Duodenal mucosa (tissue), 2 donors: ENCODE data around the gene TNFRSF19.

Source experiments
- H3K27ac ChIP-seq: one replicate; pipeline ENCODE4 v1.7.0; 2013; ENCODE audit warnings: low read depth, low read length
- H3K27me3 ChIP-seq, 2 donors: one replicate each; pipeline ENCODE4 v1.7.0; 2013; ENCODE audit warnings: low read length in 2 of 2, control low read depth in 1 of 2; ENCODE audit not compliant: insufficient read depth in 2 of 2, control insufficient read depth in 1 of 2
- H3K36me3 ChIP-seq, 2 donors: one replicate each; pipeline ENCODE4 v1.7.0; 2013; ENCODE audit warnings: low read length in 2 of 2, control low read depth in 1 of 2; ENCODE audit not compliant: insufficient read depth in 2 of 2, control insufficient read depth in 1 of 2
- H3K4me1 ChIP-seq, 2 donors: one replicate each; pipeline ENCODE4 v1.7.0; 2013; ENCODE audit warnings: low read length in 2 of 2, control low read depth in 1 of 2; ENCODE audit not compliant: insufficient read depth in 2 of 2, control insufficient read depth in 1 of 2
- H3K4me3 ChIP-seq, 2 donors: one replicate each; pipeline ENCODE4 v1.7.0; 2013; ENCODE audit warnings: low read length in 2 of 2, low read depth in 1 of 2
- H3K9ac ChIP-seq, 2 donors: one replicate each; pipeline ENCODE4 v1.7.0; 2013; ENCODE audit warnings: low read length in 2 of 2, low read depth in 1 of 2
- H3K9me3 ChIP-seq, 2 donors: one replicate each; pipeline ENCODE4 v1.7.0; 2013; ENCODE audit warnings: low read length in 2 of 2, control low read depth in 1 of 2; ENCODE audit not compliant: control insufficient read depth in 1 of 2

TNFRSF19 gene

DNA sequence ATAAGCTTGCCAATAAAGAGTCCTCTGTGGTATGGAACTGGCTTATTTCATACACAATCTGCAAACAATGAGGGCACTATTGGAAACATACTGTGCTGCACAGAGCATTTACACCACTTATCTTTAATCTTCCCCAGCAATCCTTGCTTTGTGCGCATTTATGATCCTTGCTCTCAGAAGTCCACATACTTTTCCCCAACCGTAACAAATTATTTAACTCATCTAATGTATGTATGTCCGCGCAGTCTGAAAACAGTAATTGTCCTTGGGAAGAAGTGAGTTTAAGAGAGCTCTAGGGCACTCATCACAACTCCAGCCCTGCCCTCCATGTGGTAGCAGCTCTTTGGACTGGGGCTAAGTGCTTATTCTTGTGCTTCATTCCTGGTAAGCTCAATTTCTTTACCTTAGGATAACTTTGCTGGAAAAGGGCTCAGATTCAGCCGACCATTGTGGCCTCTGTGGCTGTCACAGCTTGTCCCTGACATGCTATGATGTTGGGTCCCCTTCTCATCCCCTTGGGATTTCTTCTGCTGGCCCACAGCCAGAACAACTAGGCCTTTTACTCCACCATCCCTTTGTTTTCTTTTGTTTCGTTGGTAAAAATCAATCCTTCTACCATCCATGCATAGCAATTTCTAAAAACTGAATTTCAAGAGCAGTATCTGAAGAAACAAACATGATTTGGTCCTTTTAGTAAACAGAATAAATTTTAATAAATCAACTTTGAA lies 152.7 kb downstream of the TNFRSF19 start:
- H3K4me3 ChIP-seq = no peak overlapping the region
- H3K4me1 ChIP-seq = no peaks in the 10 kb centered on the region
- no peaks in the 10 kb centered on the region for H3K9me3 ChIP-seq
- H3K36me3 ChIP-seq = no peaks in the 10 kb centered on the region
- no peaks in the 10 kb centered on the region for H3K27me3 ChIP-seq
- no peak overlapping the region for H3K27ac ChIP-seq
- H3K9ac ChIP-seq = no peak overlapping the region

DNA sequence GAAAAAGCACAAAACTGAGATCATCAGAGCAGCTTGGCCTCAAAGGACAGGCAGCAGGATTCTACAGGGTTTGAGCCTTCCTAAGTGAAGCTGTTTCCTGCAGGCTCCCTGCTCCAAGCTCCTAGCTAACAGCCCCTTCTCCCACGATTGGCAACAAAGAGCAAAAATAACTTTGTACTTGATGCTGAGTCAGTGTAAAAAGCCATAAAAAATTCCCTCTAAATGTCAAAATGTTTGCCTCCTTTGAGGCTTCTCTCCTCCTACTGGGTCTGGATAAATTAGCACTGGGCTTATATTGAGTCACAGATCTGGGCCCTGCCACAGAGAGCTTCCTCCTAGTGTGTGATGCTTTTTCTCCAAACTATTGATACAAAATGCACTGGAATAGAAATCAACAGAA lies 153.3 kb downstream of the TNFRSF19 start:
- H3K9ac ChIP-seq = no peak overlapping the region
- H3K4me1 ChIP-seq = no peaks in the 10 kb centered on the region
- no peak overlapping the region for H3K27ac ChIP-seq
- H3K4me3 ChIP-seq = no peak overlapping the region
- no peaks in the 10 kb centered on the region for H3K36me3 ChIP-seq
- H3K9me3 ChIP-seq = no peaks in the 10 kb centered on the region
- H3K27me3 ChIP-seq = no peaks in the 10 kb centered on the region

DNA sequence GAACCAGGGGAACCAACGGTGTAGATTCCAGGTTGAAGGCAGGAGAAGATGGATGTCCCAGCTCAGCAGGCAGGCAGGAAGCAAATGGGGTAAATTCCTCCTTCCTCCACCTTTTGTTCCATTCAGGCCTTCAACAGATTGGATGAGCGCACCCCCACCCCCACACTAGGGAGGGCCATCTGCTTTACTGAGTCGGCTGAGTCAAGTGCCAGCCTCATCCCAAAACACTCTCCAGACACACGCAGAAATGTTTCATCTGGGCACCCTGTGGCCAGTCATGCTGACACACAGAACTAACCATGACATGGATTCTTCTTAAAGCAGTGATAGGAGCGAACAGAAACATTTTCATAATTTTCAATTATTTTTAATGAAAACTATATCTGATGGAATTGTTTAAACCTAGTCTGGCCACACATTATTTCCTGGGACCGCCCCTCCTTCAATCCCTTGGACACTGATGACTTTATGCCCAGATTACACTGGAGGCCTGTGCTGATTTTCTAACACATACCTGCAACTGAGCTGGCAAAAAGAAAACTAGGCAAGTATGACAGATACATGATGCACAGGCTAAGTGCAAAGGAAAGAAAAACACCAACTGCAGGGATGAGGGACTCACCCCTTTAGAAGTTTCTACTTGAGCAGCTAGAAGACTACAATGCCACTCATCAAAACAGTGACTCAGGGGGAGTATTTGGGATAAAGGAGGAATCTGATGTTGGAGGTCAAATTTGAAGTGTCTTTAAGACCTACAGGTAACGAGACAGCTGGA lies 154.2 kb downstream of the TNFRSF19 start:
- no peak overlapping the region for H3K9ac ChIP-seq
- no peaks in the 10 kb centered on the region for H3K4me1 ChIP-seq
- no peaks in the 10 kb centered on the region for H3K9me3 ChIP-seq
- peaks cover 0 to 5% of the 10 kb centered on the region in 2 donors for H3K36me3 ChIP-seq
- no peak overlapping the region for H3K27ac ChIP-seq
- H3K27me3 ChIP-seq = no peaks in the 10 kb centered on the region
- no peak overlapping the region for H3K4me3 ChIP-seq
